Tibial nerve (tissue), 4 donors: ENCODE results near the gene NR4A3.

Experiments used
- CTCF ChIP-seq, 5 experiments: fragments of 200-600 bp in 3 of 5; fragments of 450-650 bp in 2 of 5; sonication (generic) in 3 of 5; IDR thresholded peaks; one replicate each; pipeline ENCODE4 v1.5.1; 2016 to 2019; ENCODE audit warnings: antibody characterized with exemption in 5 of 5, mild to moderate bottlenecking in 3 of 5, moderate library complexity in 2 of 5
- EP300 ChIP-seq, 2 donors: sonication (generic); formaldehyde crosslinking; IDR thresholded peaks; one replicate each; pipeline ENCODE4 v1.6.1; 2017; ENCODE audit warnings: antibody characterized with exemption in 2 of 2, mild to moderate bottlenecking in 1 of 2
- POLR2A ChIP-seq, 2 donors: fragments of 450-650 bp; IDR thresholded peaks; one replicate each; pipeline ENCODE4 v1.6.1; 2017; ENCODE audit warnings: antibody characterized with exemption in 2 of 2, mild to moderate bottlenecking in 2 of 2, moderate library complexity in 2 of 2

- TF ChIP-seq CTCF (IDR thresholded peaks at IDR 0.05) = no peak
- TF ChIP-seq POLR2A (IDR thresholded peaks at IDR 0.05) = no peak
- no peak for TF ChIP-seq EP300 (IDR thresholded peaks at IDR 0.05)
Observed at GRCh38 chr9:99826579-99826978, 4.9 kb downstream of the NR4A3 start.
